Activated CD8-positive, alpha-beta T cell treated with anti-CD3 and anti-CD28 coated beads for 36 hours (primary cell): Measurements from ENCODE around the gene IL1RL2. TPM values are rescaled to one million over a fixed set of nuclear protein-coding genes. Genes with fewer than 3 reads are reported as not detected.

Experiments
- ATAC-seq: fragments of 200-7000 bp; cut with Tn5 transposase; one replicate; pipeline ENCODE4 v1.10.0; 2021; ENCODE audit warnings: mild to moderate bottlenecking, moderate library complexity
- CTCF ChIA-PET: fragments of 350-600 bp; sonication (Branson Sonifier 250); formaldehyde crosslinking; loops from one replicate; lab custom pipeline; 2021; ENCODE audit warnings: antibody characterized with exemption; lab: Charles Lee
- POLR2A ChIA-PET: fragments of 350-600 bp; sonication (Branson Sonifier 250); formaldehyde crosslinking; loops from one replicate; lab custom pipeline; 2021; ENCODE audit warnings: antibody characterized with exemption; lab: Charles Lee
- DNase-seq: peaks from one replicate; pipeline ENCODE4 v3.0.0-alpha.2; 2020
- H3K27ac Mint-ChIP-seq: one replicate; pipeline ENCODE4 v1.8.0; 2021; ENCODE audit warnings: mild to moderate bottlenecking, mixed read lengths
- H3K27me3 Mint-ChIP-seq: one replicate; pipeline ENCODE4 v1.8.0; 2021; ENCODE audit warnings: mixed read lengths
- H3K36me3 Mint-ChIP-seq: one replicate; pipeline ENCODE4 v1.8.0; 2021; ENCODE audit warnings: low read depth, mixed read lengths
- H3K4me1 Mint-ChIP-seq: one replicate; pipeline ENCODE4 v1.8.0; 2021; ENCODE audit warnings: low read depth, mixed read lengths
- H3K4me3 Mint-ChIP-seq: one replicate; pipeline ENCODE4 v1.8.0; 2021; ENCODE audit warnings: mild to moderate bottlenecking, moderate library complexity, mixed read lengths
- H3K9me3 Mint-ChIP-seq: one replicate; pipeline ENCODE4 v1.8.0; 2021; ENCODE audit warnings: mixed read lengths
- intact Hi-C: fragments of 100-400 bp; cut with micrococcal nuclease; formaldehyde crosslinking; loops from one replicate; pipeline ENCODE4 v1.10.0; 2022
- total RNA-seq, 2 experiments: library from RNA; stranded (reverse); gene quantifications; one replicate each; pipeline ENCODE4 v1.2.3, GENCODE V29; 2021
- TF ChIP-seq, protein P1 (sequence below): fragments of 200-600 bp; IDR thresholded peaks from one replicate; pipeline ENCODE4 v1.8.0; 2022; ENCODE audit warnings: antibody characterized with exemption, mild to moderate bottlenecking

IL1RL2 gene
- total RNA-seq, 2 experiments from 2014 or later = not detected

- peaks cover 7% of the 10 kb centered on the region for H3K9me3 Mint-ChIP-seq
- intact Hi-C loops = loop anchor here (2.0 to 5.0 kb wide), 2 partner anchors 103 to 190 kb away; partner anchors contain the start of gene IL18R1
- TF ChIP-seq, protein P1, sequence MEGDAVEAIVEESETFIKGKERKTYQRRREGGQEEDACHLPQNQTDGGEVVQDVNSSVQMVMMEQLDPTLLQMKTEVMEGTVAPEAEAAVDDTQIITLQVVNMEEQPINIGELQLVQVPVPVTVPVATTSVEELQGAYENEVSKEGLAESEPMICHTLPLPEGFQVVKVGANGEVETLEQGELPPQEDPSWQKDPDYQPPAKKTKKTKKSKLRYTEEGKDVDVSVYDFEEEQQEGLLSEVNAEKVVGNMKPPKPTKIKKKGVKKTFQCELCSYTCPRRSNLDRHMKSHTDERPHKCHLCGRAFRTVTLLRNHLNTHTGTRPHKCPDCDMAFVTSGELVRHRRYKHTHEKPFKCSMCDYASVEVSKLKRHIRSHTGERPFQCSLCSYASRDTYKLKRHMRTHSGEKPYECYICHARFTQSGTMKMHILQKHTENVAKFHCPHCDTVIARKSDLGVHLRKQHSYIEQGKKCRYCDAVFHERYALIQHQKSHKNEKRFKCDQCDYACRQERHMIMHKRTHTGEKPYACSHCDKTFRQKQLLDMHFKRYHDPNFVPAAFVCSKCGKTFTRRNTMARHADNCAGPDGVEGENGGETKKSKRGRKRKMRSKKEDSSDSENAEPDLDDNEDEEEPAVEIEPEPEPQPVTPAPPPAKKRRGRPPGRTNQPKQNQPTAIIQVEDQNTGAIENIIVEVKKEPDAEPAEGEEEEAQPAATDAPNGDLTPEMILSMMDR = peak; percentile 45
- peaks cover 1% of the 10 kb centered on the region for H3K36me3 Mint-ChIP-seq
- H3K4me1 Mint-ChIP-seq = peaks cover 45% of the 10 kb centered on the region
- peaks cover 7% of the 10 kb centered on the region for H3K27me3 Mint-ChIP-seq
- H3K27ac Mint-ChIP-seq = no peak overlapping the region
- ChIA-PET POLR2A (no interaction called here), CTCF (interaction anchor here (0.5 to 4.2 kb wide), 23 partner anchors 8 to 535 kb away, joined by 3 to 43 read pairs (median 4); partner anchors contain the start of gene IL18R1)
- no peak for ATAC-seq
- no peak for DNase-seq
- peak overlapping the region; percentile 74 for H3K4me3 Mint-ChIP-seq
These were observed 65.0 kb downstream of the IL1RL2 start for GRCh38 chr2:102251849-102252203.

GRCh38 chr2:102252236-102252635, 65.4 kb downstream of the IL1RL2 start:
- intact Hi-C loops = loop anchor here (2.0 to 5.0 kb wide), 2 partner anchors 103 to 190 kb away; partner anchors contain the start of gene IL18R1

GRCh38 chr2:102253140-102253752, 66.4 kb downstream of the IL1RL2 start:
- intact Hi-C loops = loop anchor here (2.0 to 5.0 kb wide), 2 partner anchors 102 to 189 kb away; partner anchors contain the start of gene IL18R1
- Mint-ChIP-seq H3K4me1 (peaks cover 59% of the 10 kb centered on the region), H3K27ac (peak overlapping the region; percentile 64), H3K9me3 (peaks cover 10% of the 10 kb centered on the region), H3K36me3 (peaks cover 3% of the 10 kb centered on the region), H3K27me3 (peaks cover 7% of the 10 kb centered on the region), H3K4me3 (no peak overlapping the region)
- TF ChIP-seq, protein P1 = no peak
- peak; percentile 66 for DNase-seq
- POLR2A ChIA-PET = interaction anchor here (0.9 to 1.1 kb wide), 3 partner anchors 8 to 115 kb away, joined by 3 to 4 read pairs (median 3); no protein-coding TSS in a partner anchor
- CTCF ChIA-PET = interaction anchor here (0.8 to 4.2 kb wide), 12 partner anchors 9 to 233 kb away, joined by 3 to 43 read pairs (median 4); partner anchors contain the start of gene IL18R1
- peak; percentile 57 for ATAC-seq

More at GRCh38 chr2:102252236-102252635, 65.4 kb downstream of the IL1RL2 start:
- Mint-ChIP-seq H3K9me3 (peaks cover 10% of the 10 kb centered on the region), H3K4me1 (peaks cover 49% of the 10 kb centered on the region), H3K27ac (peak overlapping the region; percentile 17), H3K4me3 (no peak overlapping the region), H3K36me3 (peaks cover 1% of the 10 kb centered on the region), H3K27me3 (peaks cover 7% of the 10 kb centered on the region)
- ATAC-seq (no peak), DNase-seq (no peak)
- TF ChIP-seq, protein P1 = no peak
- ChIA-PET CTCF (interaction anchor here (0.5 to 4.2 kb wide), 21 partner anchors 8 to 535 kb away, joined by 3 to 43 read pairs (median 4); partner anchors contain the start of gene IL18R1), POLR2A (no interaction called here)

DNA sequence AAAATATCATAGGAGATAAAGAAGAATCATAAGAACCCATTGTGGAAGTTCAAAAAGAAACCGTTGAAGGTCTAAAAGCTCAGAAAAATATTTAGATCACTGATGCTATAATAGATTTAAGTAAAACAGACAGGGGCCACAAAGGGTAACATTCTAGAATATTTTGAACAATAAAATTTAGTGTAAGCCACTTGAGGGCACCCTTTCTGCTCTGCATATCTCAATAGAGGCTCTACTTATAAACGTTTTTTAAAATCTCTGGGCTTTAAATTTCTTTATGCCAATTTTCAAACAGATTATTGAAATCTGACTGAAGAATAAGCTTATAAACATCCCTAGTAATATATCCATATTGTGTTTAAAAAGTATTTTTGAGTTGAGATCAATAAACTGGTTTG, 66.9 kb downstream of the IL1RL2 start:
- peaks cover 12% of the 10 kb centered on the region for H3K9me3 Mint-ChIP-seq
- CTCF ChIA-PET = interaction anchor here (1.0 to 4.2 kb wide), 10 partner anchors 13 to 234 kb away, joined by 3 to 43 read pairs (median 4); partner anchors contain the start of gene IL18R1
- H3K4me3 Mint-ChIP-seq = no peak overlapping the region
- DNase-seq (no peak), ATAC-seq (no peak)
- H3K36me3 Mint-ChIP-seq = peaks cover 6% of the 10 kb centered on the region
- intact Hi-C loops = loop anchor here (2.0 to 5.0 kb wide), 2 partner anchors 101 to 189 kb away; partner anchors contain the start of gene IL18R1
- H3K4me1 Mint-ChIP-seq = peaks cover 64% of the 10 kb centered on the region
- peak overlapping the region; percentile 64 for H3K27ac Mint-ChIP-seq
- TF ChIP-seq, protein P1 = no peak
- peaks cover 7% of the 10 kb centered on the region for H3K27me3 Mint-ChIP-seq
- POLR2A ChIA-PET = interaction anchor here (0.5 to 1.1 kb wide), 5 partner anchors 8 to 752 kb away, joined by 3 to 4 read pairs (median 3); no protein-coding TSS in a partner anchor
